Thyroid gland (tissue), 4 donors: ENCODE data around the gene PLD6. TPM values are rescaled to one million over a fixed set of nuclear protein-coding genes. Genes with fewer than 3 reads are reported as not detected.
A peak's percentile ranks its signal among the peaks of the same experiment; 100 is the strongest.

Experiments used
- DNase-seq, 2 donors: peaks; one replicate each; pipeline ENCODE4 v3.0.0-alpha.2; 2019
- H3K27ac ChIP-seq, 3 donors: fragments of 200-600 bp; sonication (generic); 1 replicate in 2 of 3; 2 replicates in 1 of 3; pipeline ENCODE4 v1.5.1; 2016 to 2019; ENCODE audit warnings: mild to moderate bottlenecking in 1 of 3, moderate library complexity in 1 of 3
- H3K27me3 ChIP-seq: fragments of 200-600 bp; sonication (generic); one replicate; pipeline ENCODE4 v1.5.1; 2019
- H3K36me3 ChIP-seq, 2 donors: fragments of 200-600 bp; sonication (generic); one replicate each; pipeline ENCODE4 v1.5.1; 2016 to 2019
- H3K4me1 ChIP-seq, 2 donors: fragments of 200-600 bp; sonication (generic); one replicate each; pipeline ENCODE4 v1.5.1; 2017 to 2019
- H3K4me3 ChIP-seq, 3 donors: fragments of 200-600 bp; sonication (generic); replicated peaks in 1 of 3; 1 replicate in 2 of 3; 2 replicates in 1 of 3; pipeline ENCODE4 v1.5.1; 2016; ENCODE audit warnings: mild to moderate bottlenecking in 1 of 3
- H3K9me3 ChIP-seq: fragments of 200-600 bp; sonication (generic); one replicate; pipeline ENCODE4 v1.5.1; 2017
- POLR2A ChIP-seq, 2 donors: fragments of 450-650 bp; IDR thresholded peaks; one replicate each; pipeline ENCODE4 v1.6.1; 2017; ENCODE audit warnings: antibody characterized with exemption in 2 of 2, mild to moderate bottlenecking in 2 of 2, moderate library complexity in 1 of 2
- WGBS, 2 donors: methylation state at CpG; one replicate each; pipeline ENCODE4 v1.1.5; 2017; 5-methylcytosine and 5-hydroxymethylcytosine counted together
- intact Hi-C: fragments of 100-400 bp; cut with DNase I; formaldehyde crosslinking; loops from one replicate; pipeline ENCODE4 v1.15.1; 2023
- total RNA-seq, 4 donors: library from RNA; depleted of rRNA; stranded (reverse); fragments of >200 nt; gene quantifications; one replicate each; pipeline ENCODE4 v1.2.3, GENCODE V29; 2016
- TF ChIP-seq, protein P1 (sequence below), 6 experiments: fragments of 200-600 bp in 3 of 6; fragments of 450-650 bp in 3 of 6; sonication (generic) in 3 of 6; IDR thresholded peaks; one replicate each; pipeline ENCODE4 v1.5.1; 2016 to 2019; ENCODE audit warnings: antibody characterized with exemption in 6 of 6, mild to moderate bottlenecking in 2 of 6, inconsistent platforms in 1 of 6, moderate library complexity in 1 of 6

PLD6 gene
- total RNA-seq, 4 donors from 2014 or later, result 1.3 to 3.2 (median 2.5) TPM

DNA sequence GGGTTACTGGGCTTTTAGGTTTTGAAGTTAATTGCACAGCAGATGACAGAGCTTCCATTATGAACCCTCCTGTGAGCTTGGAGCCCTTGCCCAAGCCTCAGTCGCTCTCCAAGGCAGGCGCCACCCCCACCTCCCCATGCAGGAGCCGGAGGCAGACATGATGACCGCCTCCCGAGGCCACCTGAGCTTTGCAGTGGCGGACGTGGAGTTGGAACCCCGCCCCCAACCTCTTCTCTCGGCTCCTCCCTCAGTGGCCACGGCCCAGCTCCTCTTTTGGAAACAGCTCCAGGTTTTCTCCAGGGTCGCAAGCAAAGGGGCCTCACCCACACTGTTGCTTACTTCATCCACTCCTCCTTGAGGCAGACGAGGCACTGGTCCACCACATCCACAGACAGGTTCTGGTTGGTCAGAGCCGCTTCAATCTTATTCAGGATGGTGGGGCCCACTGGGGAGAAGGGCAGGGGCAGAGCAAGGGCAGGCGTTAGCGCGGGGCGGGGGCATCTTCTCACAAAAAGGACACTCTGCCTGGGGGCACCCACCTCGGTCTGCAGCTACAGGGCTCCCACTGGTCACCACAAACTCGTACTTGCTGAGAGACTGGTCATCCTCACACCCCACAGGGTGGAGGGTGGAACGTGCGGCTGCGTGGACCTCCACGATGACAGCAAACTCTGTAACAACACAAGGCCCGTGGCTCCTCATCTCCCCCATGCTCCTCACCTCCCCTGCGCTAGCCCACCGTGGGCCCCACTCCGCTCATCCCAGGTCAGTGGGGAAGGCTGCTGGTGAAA lies 8.7 kb upstream of the PLD6 start:
- Histone ChIP-seq H3K4me1 (no peaks in the 10 kb centered on the region), H3K36me3 (peaks cover 64 to 71% of the 10 kb centered on the region in 2 donors), H3K9me3 (no peaks in the 10 kb centered on the region), H3K4me3 (no peak overlapping the region), H3K27me3 (no peaks in the 10 kb centered on the region), H3K27ac (no peak overlapping the region)
- TF ChIP-seq POLR2A (IDR thresholded peaks at IDR 0.05), result no peak
- TF ChIP-seq, protein P1, sequence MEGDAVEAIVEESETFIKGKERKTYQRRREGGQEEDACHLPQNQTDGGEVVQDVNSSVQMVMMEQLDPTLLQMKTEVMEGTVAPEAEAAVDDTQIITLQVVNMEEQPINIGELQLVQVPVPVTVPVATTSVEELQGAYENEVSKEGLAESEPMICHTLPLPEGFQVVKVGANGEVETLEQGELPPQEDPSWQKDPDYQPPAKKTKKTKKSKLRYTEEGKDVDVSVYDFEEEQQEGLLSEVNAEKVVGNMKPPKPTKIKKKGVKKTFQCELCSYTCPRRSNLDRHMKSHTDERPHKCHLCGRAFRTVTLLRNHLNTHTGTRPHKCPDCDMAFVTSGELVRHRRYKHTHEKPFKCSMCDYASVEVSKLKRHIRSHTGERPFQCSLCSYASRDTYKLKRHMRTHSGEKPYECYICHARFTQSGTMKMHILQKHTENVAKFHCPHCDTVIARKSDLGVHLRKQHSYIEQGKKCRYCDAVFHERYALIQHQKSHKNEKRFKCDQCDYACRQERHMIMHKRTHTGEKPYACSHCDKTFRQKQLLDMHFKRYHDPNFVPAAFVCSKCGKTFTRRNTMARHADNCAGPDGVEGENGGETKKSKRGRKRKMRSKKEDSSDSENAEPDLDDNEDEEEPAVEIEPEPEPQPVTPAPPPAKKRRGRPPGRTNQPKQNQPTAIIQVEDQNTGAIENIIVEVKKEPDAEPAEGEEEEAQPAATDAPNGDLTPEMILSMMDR (IDR thresholded peaks at IDR 0.05), result no peak
- 90 to 94% methylated on average over 27 of the region's 27 CpGs for WGBS, 2 donors
- no peak for DNase-seq
- intact Hi-C loops, result no loop called here

DNA sequence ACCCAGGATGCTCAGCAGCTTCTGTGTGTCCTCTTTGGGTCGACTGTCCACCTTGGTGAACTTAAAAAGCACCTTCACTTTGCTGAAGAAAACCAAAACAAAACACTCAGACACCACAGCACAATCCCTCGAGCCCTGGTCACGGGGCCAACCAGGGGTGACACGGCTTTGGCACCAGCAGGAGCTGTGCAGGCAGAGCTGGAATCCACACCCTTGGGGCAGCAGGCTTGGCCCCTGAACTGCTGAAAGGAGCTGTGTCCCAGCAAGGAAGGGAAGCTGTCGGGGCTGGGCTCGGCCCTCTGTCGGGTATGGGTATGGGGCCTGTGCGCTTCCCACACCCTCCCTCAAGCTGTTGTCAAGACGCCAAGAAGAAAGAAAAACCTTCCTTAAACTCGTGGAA lies 7.6 kb upstream of the PLD6 start:
- no peak for TF ChIP-seq POLR2A (IDR thresholded peaks at IDR 0.05)
- TF ChIP-seq, protein P1 (IDR thresholded peaks at IDR 0.05), result no peak
- intact Hi-C loops, result no loop called here
- no peak overlapping the region for H3K4me3 ChIP-seq
- no peaks in the 10 kb centered on the region for H3K9me3 ChIP-seq
- H3K27ac ChIP-seq, result no peak overlapping the region
- no peaks in the 10 kb centered on the region for H3K27me3 ChIP-seq
- no peak for DNase-seq
- H3K36me3 ChIP-seq, result peaks cover 56 to 63% of the 10 kb centered on the region in 2 donors
- 78 to 88% methylated on average over 9 to 10 of the region's 10 CpGs for WGBS, 2 donors
- H3K4me1 ChIP-seq, result no peaks in the 10 kb centered on the region

DNA sequence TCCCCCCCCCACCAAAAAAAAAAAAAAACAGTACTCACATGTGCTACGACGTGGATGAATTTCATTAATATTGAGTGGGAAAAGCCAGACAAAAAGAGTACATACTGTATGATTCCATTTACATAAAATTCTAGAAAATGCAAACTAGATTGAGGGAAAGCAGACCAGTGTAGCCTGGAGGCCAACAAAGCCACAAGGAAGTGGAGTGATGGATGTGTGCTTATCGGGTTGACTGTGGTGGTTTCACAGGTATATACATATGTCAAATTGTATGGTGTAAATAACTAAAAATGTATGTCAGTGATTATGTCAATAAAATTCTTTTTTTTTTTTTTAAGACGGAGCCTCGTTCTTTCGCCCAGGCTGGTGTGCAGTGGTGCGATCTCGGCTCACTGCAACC lies 1.9 kb upstream of the PLD6 start:
- intact Hi-C loops, result no loop called here
- H3K4me3 ChIP-seq, result no peak overlapping the region
- H3K27me3 ChIP-seq, result no peaks in the 10 kb centered on the region
- no peak overlapping the region for H3K27ac ChIP-seq
- no peak for DNase-seq
- peaks cover 5 to 9% of the 10 kb centered on the region in 2 donors for H3K36me3 ChIP-seq
- H3K9me3 ChIP-seq, result no peaks in the 10 kb centered on the region
- H3K4me1 ChIP-seq, result peaks cover 11 to 26% of the 10 kb centered on the region in 2 donors
- WGBS, 2 donors, result 85 to 89% methylated on average over 8 of the region's 8 CpGs
- no peak for TF ChIP-seq POLR2A (IDR thresholded peaks at IDR 0.05)
- TF ChIP-seq, protein P1 (IDR thresholded peaks at IDR 0.05), result no peak

DNA sequence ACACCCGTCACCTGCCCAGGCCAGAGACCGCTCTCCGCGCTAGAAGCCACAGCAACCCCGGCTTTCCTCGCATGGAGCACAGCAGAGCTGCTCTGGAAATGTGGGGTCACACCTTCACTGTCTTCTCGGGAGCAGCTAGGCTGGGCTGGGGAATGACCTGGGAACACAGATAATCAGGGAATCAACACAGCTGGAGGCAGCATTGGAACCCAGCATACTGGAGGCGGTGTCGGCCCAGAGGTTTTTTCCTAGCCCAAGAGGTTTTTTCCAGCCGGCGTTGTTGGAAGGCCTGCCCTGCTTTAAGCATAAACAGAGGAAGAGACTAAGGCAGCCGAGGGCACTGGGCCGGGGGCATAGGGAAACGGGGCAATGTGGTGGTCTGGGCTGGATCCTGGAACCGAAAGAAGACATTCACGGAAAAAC lies 791 bp upstream of the PLD6 start:
- intact Hi-C loops, result no loop called here
- Histone ChIP-seq H3K9me3 (no peaks in the 10 kb centered on the region), H3K27me3 (no peaks in the 10 kb centered on the region), H3K4me3 (no peak overlapping the region), H3K36me3 (peaks cover 0 to under 1% of the 10 kb centered on the region in 2 donors), H3K27ac (peak overlapping the region; percentile 58 to 84 (median 59)), H3K4me1 (peaks cover 11 to 26% of the 10 kb centered on the region in 2 donors)
- no peak for DNase-seq
- no peak for TF ChIP-seq POLR2A (IDR thresholded peaks at IDR 0.05)
- TF ChIP-seq, protein P1 (IDR thresholded peaks at IDR 0.05), result no peak
- 70 to 73% methylated on average over 15 to 16 of the region's 16 CpGs for WGBS, 2 donors
